K562 (cell line): Measurements from ENCODE around the gene GPALPP1. TPM values are rescaled to one million over a fixed set of nuclear protein-coding genes. Genes with fewer than 3 reads are reported as not detected.

Source experiments
- ATAC-seq: fragments of 200-7000 bp; cut with Tn5 transposase; 3 replicates; pipeline ENCODE4 v1.9.1; 2020; ENCODE audit warnings: moderate library complexity
- BruUV-seq: library from RNA; stranded (reverse); fragments of 400-500 nt; replicated peaks from 2 replicates; lab custom pipeline; 2021; lab: Mats Ljungman, UMichigan
- CTCF ChIA-PET: fragments of 300-600 bp; formaldehyde crosslinking; extraction: SDS; loops from one replicate; lab custom pipeline; 2021; ENCODE audit warnings: low intra/inter-chr PET ratio; lab: Yijun Ruan, JAX
- POLR2A ChIA-PET: fragments of 300-600, 350-650 bp; sonication (Branson Sonifier 250); formaldehyde crosslinking; extraction: SDS; loops from one replicate; lab custom pipeline; 2021; ENCODE audit warnings: antibody characterized with exemption, inconsistent platforms; lab: Yijun Ruan, JAX
- DNase-seq, 4 experiments: peaks; one replicate each; pipeline versions ENCODE4 v3.0.0 to v3.0.0-alpha.2; 2011 to 2018; ENCODE audit warnings: low spot score in 3 of 4, mixed read lengths in 3 of 4; ENCODE audit errors: extremely low read depth in 1 of 4
- FAIRE-seq: peaks from 2 replicates; lab custom pipeline; 2011; peaks lifted over from hg19 to GRCh38; lab: Jason Lieb, UNC
- H2AFZ ChIP-seq: 2 replicates; pipeline ENCODE4 v1.6.0; 2011; ENCODE audit warnings: low read depth, low read length, control low read depth, inconsistent platforms
- H3K27ac ChIP-seq: fragments of 200-600 bp; 3 replicates; pipeline ENCODE4 v1.8.0; 2011; ENCODE audit warnings: low read depth, mild to moderate bottlenecking, control low read depth, inconsistent platforms, low read length, moderate library complexity, mixed read lengths; ENCODE audit errors: extremely low read depth
- H3K27me3 ChIP-seq, 2 experiments: fragments of 300-600 bp in 1 of 2; 2 replicates in 1 of 2; 3 replicates in 1 of 2; pipeline versions ENCODE4 v1.6.0 to v1.8.0; 2011; ENCODE audit warnings: inconsistent platforms in 2 of 2, low read length in 2 of 2, mild to moderate bottlenecking in 1 of 2, mixed read lengths in 1 of 2, moderate library complexity in 1 of 2; ENCODE audit not compliant: control insufficient read depth in 2 of 2, insufficient read depth in 2 of 2
- H3K36me3 ChIP-seq: fragments of 300-600 bp; 3 replicates; pipeline ENCODE4 v1.8.0; 2011; ENCODE audit warnings: mild to moderate bottlenecking, low read length, inconsistent platforms; ENCODE audit not compliant: control insufficient read depth, insufficient read depth
- H3K4me1 ChIP-seq, 2 experiments: fragments of 200-600 bp in 1 of 2; replicated peaks in 1 of 2; 2 replicates in 1 of 2; 3 replicates in 1 of 2; pipeline versions ENCODE4 v1.5.1 to v1.8.0; 2011; ENCODE audit warnings: inconsistent platforms in 2 of 2, low read length in 2 of 2, mild to moderate bottlenecking in 1 of 2, mixed read lengths in 1 of 2, moderate library complexity in 1 of 2; ENCODE audit not compliant: control insufficient read depth in 2 of 2, insufficient read depth in 2 of 2
- H3K4me2 ChIP-seq: 2 replicates; pipeline ENCODE4 v1.6.1; 2011; ENCODE audit warnings: low read length, control low read depth, inconsistent platforms, mixed read lengths; ENCODE audit not compliant: insufficient read depth
- H3K4me3 ChIP-seq: fragments of 200-600 bp; sonication (generic), shearing (Covaris generic); 2 replicates; pipeline ENCODE4 v1.5.1; 2016; ENCODE audit warnings: control low read depth, inconsistent platforms
- H3K79me2 ChIP-seq: fragments of 200-600 bp; 3 replicates; pipeline ENCODE4 v1.8.0; 2011; ENCODE audit warnings: low read length, inconsistent platforms; ENCODE audit not compliant: control insufficient read depth, insufficient read depth
- H3K9ac ChIP-seq, 2 experiments: 2 replicates each; pipeline versions ENCODE4 v1.6.0 to v1.6.1; 2011; ENCODE audit warnings: low read depth in 2 of 2, low read length in 2 of 2, control low read depth in 1 of 2, inconsistent platforms in 1 of 2, mild to moderate bottlenecking in 1 of 2, mixed read lengths in 1 of 2; ENCODE audit not compliant: insufficient read depth in 1 of 2
- H3K9me1 ChIP-seq: one replicate; pipeline ENCODE4 v1.6.0; 2011; ENCODE audit warnings: inconsistent platforms, mild to moderate bottlenecking, low read length, moderate library complexity; ENCODE audit not compliant: control insufficient read depth, insufficient read depth
- H3K9me3 ChIP-seq: replicated peaks from 2 replicates; pipeline ENCODE4 v1.5.1; 2011; ENCODE audit warnings: low read depth, low read length, inconsistent platforms; ENCODE audit not compliant: control insufficient read depth, insufficient read depth
- H4K20me1 ChIP-seq: replicated peaks from 2 replicates; pipeline ENCODE4 v1.6.1; 2011; ENCODE audit warnings: low read length, inconsistent platforms, mixed read lengths; ENCODE audit not compliant: control insufficient read depth, insufficient read depth
- ADNP ChIP-seq: fragments of 200-800 bp; sonication (Bioruptor generic); IDR thresholded peaks from 2 replicates; pipeline ENCODE4 v1.6.1; 2016; ENCODE audit warnings: missing genetic modification characterization, missing compliant biosample characterization
- DNMT1 ChIP-seq: fragments of 450-650 bp; IDR thresholded peaks from 2 replicates; pipeline ENCODE4 v1.6.1; 2016; ENCODE audit warnings: antibody characterized with exemption, mild to moderate bottlenecking
- ILK ChIP-seq: fragments of 450-650 bp; IDR thresholded peaks from 2 replicates; pipeline ENCODE4 v1.6.1; 2016; ENCODE audit warnings: missing genetic modification characterization, low read depth, mild to moderate bottlenecking, missing compliant biosample characterization, moderate library complexity, borderline replicate concordance
- KLF13 ChIP-seq: fragments of 450-650 bp; IDR thresholded peaks from 2 replicates; pipeline ENCODE4 v1.6.1; 2016; ENCODE audit warnings: missing genetic modification characterization, low read depth, mild to moderate bottlenecking, missing compliant biosample characterization, moderate library complexity, borderline replicate concordance
- SRSF9 ChIP-seq: fragments of 200-400 bp; formaldehyde crosslinking; IDR thresholded peaks from 2 replicates; pipeline ENCODE4 v1.6.1; 2017; ENCODE audit warnings: low read depth, low read length, borderline replicate concordance
- STAT5B ChIP-seq: fragments of 250-450 bp; sonication (Bioruptor Pico); IDR thresholded peaks from 2 replicates; pipeline ENCODE4 v1.8.0; 2021; ENCODE audit warnings: mild to moderate bottlenecking, inconsistent platforms
- ZNF143 ChIP-seq: sonication (generic); formaldehyde crosslinking; IDR thresholded peaks from 2 replicates; pipeline ENCODE4 v1.9.0; 2022; ENCODE audit warnings: mild to moderate bottlenecking, missing genetic modification reagents
- WGBS: fragments of 100-300 bp; shearing (Covaris generic); methylation state at CpG from one replicate; pipeline ENCODE4 v1.1.6; 2016; ENCODE audit warnings: low coverage, mixed read lengths; ENCODE audit not compliant: insufficient coverage; ENCODE audit errors: missing lambda C conversion rate; 5-methylcytosine and 5-hydroxymethylcytosine counted together
- in situ Hi-C: fragments of 300-500 bp; cut with MboI; formaldehyde crosslinking; loops from 4 replicates; pipeline ENCODE4 v1.15.0; 2018; ENCODE audit warnings: inconsistent platforms, mixed read lengths
- intact Hi-C: fragments of 100-400 bp; cut with micrococcal nuclease; formaldehyde crosslinking; loops from 2 replicates; pipeline ENCODE4 v1.14.2; 2022
- polyA plus RNA-seq, 8 experiments: library from polyadenylated mRNA; depleted of rRNA in 4 of 8; stranded (reverse) in 5 of 8; unstranded in 3 of 8; fragments of >200 nt; fragmentation: Nextera tagmentation in 2 of 8; fragmentation: Illumina TruSeq in 1 of 8; extraction: Ambion mirVana in 2 of 8; extraction: Trizol in 1 of 8; gene quantifications; 2 replicates each; pipeline versions ENCODE4 v1.2.1 to v1.2.3, GENCODE V29; 2011 to 2014; ENCODE audit warnings: inconsistent platforms in 1 of 8, missing spikeins in 1 of 8
- total RNA-seq, 7 experiments: library from RNA; depleted of rRNA in 6 of 7; stranded (reverse); fragments of >200 nt in 6 of 7; fragmentation: Illumina TruSeq in 2 of 7; extraction: Trizol in 2 of 7; gene quantifications; 2 replicates each; pipeline versions ENCODE4 v1.2.1 to v1.2.3, GENCODE V29; 2011 to 2021; ENCODE audit warnings: low replicate concordance in 1 of 7
- TF ChIP-seq, protein P1 (sequence below): fragments of 450-650 bp; IDR thresholded peaks from 2 replicates; pipeline ENCODE4 v1.6.1; 2016; ENCODE audit warnings: low read depth
- TF ChIP-seq, protein P2 (sequence below): sonication (generic); formaldehyde crosslinking; IDR thresholded peaks from 2 replicates; pipeline ENCODE4 v1.8.1; 2023; ENCODE audit warnings: mild to moderate bottlenecking, missing genetic modification reagents
- TF ChIP-seq, protein P3 (sequence below): sonication (generic); formaldehyde crosslinking; IDR thresholded peaks from 2 replicates; pipeline ENCODE4 v1.8.1; 2023; ENCODE audit warnings: mild to moderate bottlenecking, missing genetic modification reagents

Gene GPALPP1
- total and polyA plus RNA-seq, 9 of the 15 experiments (the other 6 are each of a cell fraction or from before 2014, with no cell fraction given) = 8.1 to 22.3 (median 18.5) TPM

DNA sequence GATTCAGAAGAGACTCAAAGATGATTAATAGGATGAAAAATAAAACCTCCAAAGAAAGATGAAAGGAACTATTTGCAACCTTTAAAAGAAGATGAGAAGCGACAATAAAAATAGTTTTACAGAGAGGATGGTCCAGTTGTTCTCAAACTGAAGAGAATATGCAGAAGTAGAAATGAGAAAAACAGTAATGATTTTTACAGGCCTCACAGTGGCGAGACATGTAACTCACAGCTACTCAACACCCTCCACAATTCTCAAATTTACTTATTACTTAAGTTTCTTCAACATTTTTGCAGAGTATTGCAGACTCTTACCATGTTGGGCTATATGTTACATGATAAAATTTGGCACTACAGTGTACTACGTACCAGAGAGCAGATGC is 20.9 kb upstream of the GPALPP1 start:
- WGBS = 88% methylated on average over 3 of the region's 3 CpGs
- in situ Hi-C loops = no loop called here
- TF ChIP-seq ZNF143 (CRISPR knock-in tag) (no peak), ADNP (tag) (no peak), ILK (tag) (no peak), STAT5B (CRISPR knock-in tag) (no peak), DNMT1 (no peak), SRSF9 (no peak), KLF13 (tag) (no peak)
- TF ChIP-seq, protein P1, sequence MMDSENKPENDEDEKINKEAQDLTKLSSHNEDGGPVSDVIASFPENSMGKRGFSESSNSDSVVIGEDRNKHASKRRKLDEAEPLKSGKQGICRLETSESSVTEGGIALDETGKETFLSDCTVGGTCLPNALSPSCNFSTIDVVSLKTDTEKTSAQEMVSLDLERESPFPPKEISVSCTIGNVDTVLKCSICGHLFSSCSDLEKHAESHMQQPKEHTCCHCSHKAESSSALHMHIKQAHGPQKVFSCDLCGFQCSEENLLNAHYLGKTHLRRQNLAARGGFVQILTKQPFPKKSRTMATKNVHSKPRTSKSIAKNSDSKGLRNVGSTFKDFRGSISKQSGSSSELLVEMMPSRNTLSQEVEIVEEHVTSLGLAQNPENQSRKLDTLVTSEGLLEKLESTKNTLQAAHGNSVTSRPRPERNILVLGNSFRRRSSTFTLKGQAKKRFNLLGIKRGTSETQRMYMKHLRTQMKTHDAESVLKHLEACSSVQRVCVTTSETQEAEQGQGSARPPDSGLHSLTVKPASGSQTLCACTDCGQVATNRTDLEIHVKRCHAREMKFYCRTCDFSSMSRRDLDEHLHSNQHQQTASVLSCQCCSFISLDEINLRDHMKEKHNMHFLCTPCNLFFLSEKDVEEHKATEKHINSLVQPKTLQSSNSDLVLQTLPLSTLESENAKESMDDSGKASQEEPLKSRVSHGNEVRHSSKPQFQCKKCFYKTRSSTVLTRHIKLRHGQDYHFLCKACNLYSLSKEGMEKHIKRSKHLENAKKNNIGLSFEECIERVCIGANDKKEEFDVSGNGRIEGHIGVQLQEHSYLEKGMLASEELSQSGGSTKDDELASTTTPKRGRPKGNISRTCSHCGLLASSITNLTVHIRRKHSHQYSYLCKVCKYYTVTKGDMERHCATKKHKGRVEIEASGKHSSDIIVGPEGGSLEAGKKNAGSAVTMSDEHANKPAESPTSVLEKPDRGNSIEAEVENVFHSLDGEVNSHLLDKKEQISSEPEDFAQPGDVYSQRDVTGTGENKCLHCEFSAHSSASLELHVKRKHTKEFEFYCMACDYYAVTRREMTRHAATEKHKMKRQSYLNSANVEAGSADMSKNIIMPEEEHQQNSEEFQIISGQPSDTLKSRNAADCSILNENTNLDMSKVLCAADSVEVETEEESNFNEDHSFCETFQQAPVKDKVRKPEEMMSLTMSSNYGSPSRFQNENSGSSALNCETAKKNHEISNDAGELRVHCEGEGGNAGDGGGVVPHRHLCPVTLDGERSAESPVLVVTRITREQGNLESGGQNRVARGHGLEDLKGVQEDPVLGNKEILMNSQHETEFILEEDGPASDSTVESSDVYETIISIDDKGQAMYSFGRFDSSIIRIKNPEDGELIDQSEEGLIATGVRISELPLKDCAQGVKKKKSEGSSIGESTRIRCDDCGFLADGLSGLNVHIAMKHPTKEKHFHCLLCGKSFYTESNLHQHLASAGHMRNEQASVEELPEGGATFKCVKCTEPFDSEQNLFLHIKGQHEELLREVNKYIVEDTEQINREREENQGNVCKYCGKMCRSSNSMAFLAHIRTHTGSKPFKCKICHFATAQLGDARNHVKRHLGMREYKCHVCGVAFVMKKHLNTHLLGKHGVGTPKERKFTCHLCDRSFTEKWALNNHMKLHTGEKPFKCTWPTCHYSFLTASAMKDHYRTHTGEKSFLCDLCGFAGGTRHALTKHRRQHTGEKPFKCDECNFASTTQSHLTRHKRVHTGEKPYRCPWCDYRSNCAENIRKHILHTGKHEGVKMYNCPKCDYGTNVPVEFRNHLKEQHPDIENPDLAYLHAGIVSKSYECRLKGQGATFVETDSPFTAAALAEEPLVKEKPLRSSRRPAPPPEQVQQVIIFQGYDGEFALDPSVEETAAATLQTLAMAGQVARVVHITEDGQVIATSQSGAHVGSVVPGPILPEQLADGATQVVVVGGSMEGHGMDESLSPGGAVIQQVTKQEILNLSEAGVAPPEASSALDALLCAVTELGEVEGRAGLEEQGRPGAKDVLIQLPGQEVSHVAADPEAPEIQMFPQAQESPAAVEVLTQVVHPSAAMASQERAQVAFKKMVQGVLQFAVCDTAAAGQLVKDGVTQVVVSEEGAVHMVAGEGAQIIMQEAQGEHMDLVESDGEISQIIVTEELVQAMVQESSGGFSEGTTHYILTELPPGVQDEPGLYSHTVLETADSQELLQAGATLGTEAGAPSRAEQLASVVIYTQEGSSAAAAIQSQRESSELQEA = no peak
- TF ChIP-seq, protein P2, sequence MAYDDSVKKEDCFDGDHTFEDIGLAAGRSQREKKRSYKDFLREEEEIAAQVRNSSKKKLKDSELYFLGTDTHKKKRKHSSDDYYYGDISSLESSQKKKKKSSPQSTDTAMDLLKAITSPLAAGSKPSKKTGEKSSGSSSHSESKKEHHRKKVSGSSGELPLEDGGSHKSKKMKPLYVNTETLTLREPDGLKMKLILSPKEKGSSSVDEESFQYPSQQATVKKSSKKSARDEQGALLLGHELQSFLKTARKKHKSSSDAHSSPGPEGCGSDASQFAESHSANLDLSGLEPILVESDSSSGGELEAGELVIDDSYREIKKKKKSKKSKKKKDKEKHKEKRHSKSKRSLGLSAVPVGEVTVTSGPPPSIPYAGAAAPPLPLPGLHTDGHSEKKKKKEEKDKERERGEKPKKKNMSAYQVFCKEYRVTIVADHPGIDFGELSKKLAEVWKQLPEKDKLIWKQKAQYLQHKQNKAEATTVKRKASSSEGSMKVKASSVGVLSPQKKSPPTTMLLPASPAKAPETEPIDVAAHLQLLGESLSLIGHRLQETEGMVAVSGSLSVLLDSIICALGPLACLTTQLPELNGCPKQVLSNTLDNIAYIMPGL (CRISPR knock-in tag) = no peak
- TF ChIP-seq, protein P3, sequence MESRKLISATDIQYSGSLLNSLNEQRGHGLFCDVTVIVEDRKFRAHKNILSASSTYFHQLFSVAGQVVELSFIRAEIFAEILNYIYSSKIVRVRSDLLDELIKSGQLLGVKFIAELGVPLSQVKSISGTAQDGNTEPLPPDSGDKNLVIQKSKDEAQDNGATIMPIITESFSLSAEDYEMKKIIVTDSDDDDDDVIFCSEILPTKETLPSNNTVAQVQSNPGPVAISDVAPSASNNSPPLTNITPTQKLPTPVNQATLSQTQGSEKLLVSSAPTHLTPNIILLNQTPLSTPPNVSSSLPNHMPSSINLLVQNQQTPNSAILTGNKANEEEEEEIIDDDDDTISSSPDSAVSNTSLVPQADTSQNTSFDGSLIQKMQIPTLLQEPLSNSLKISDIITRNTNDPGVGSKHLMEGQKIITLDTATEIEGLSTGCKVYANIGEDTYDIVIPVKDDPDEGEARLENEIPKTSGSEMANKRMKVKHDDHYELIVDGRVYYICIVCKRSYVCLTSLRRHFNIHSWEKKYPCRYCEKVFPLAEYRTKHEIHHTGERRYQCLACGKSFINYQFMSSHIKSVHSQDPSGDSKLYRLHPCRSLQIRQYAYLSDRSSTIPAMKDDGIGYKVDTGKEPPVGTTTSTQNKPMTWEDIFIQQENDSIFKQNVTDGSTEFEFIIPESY (CRISPR knock-in tag) = no peak

More for the DNA sequence above, 20.9 kb upstream of the GPALPP1 start:
- CTCF ChIA-PET = no interaction called here
- H3K9me1 ChIP-seq = no peaks in the 10 kb centered on the region
- H4K20me1 ChIP-seq = no peaks in the 10 kb centered on the region
- ATAC-seq = no peak
- POLR2A ChIA-PET = no interaction called here
- no peak overlapping the region for H3K27ac ChIP-seq
- no peak overlapping the region for H2AFZ ChIP-seq
- no peak overlapping the region for H3K4me2 ChIP-seq
- H3K27me3 ChIP-seq = no peaks in the 10 kb centered on the region
- H3K36me3 ChIP-seq = peaks cover 64% of the 10 kb centered on the region
- no peak for FAIRE-seq
- intact Hi-C loops = no loop called here
- H3K4me1 ChIP-seq = no peaks in the 10 kb centered on the region
- H3K79me2 ChIP-seq = no peaks in the 10 kb centered on the region
- no peak overlapping the region for H3K4me3 ChIP-seq
- no peak for DNase-seq
- H3K9ac ChIP-seq = no peak overlapping the region
- no peaks in the 10 kb centered on the region for H3K9me3 ChIP-seq
- BruUV-seq = no TSS peak
